Suprapubic skin (tissue), 3 donors: ENCODE measurements around the gene GFM2.

Experiments used
- EP300 ChIP-seq: sonication (generic); formaldehyde crosslinking; IDR thresholded peaks from one replicate; pipeline ENCODE4 v1.6.1; 2017; ENCODE audit warnings: antibody characterized with exemption
- POLR2A ChIP-seq, 2 donors: fragments of 450-650 bp; IDR thresholded peaks; one replicate each; pipeline ENCODE4 v1.6.1; 2017; ENCODE audit warnings: antibody characterized with exemption in 2 of 2, mild to moderate bottlenecking in 2 of 2, moderate library complexity in 2 of 2
- TF ChIP-seq, protein P1 (sequence below), 2 donors: fragments of 200-600 bp in 1 of 2; fragments of 450-650 bp in 1 of 2; sonication (generic) in 1 of 2; IDR thresholded peaks; one replicate each; pipeline ENCODE4 v1.5.1; 2016 to 2019; ENCODE audit warnings: antibody characterized with exemption in 2 of 2, mild to moderate bottlenecking in 1 of 2, moderate library complexity in 1 of 2

DNA sequence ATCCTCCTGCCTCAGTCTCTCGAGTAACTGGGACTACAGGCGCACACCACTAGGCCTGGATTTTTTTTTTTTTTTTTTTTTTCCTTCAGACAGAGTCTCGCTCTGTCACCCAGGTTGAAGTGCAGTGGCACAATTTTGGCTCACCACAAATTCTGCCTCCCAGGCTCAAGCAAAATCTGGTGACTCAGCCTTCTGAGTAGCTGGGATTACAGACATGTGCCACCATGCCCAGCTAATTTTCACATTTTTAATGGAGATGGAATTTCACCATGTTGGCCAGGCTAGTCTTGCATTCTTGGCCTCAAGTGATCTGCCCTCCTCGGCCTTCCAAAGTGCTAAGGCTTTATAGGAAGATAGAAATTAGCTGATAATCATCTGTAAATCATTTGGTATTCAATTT lies 44.0 kb upstream of the GFM2 start:
- TF ChIP-seq, protein P1, sequence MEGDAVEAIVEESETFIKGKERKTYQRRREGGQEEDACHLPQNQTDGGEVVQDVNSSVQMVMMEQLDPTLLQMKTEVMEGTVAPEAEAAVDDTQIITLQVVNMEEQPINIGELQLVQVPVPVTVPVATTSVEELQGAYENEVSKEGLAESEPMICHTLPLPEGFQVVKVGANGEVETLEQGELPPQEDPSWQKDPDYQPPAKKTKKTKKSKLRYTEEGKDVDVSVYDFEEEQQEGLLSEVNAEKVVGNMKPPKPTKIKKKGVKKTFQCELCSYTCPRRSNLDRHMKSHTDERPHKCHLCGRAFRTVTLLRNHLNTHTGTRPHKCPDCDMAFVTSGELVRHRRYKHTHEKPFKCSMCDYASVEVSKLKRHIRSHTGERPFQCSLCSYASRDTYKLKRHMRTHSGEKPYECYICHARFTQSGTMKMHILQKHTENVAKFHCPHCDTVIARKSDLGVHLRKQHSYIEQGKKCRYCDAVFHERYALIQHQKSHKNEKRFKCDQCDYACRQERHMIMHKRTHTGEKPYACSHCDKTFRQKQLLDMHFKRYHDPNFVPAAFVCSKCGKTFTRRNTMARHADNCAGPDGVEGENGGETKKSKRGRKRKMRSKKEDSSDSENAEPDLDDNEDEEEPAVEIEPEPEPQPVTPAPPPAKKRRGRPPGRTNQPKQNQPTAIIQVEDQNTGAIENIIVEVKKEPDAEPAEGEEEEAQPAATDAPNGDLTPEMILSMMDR (IDR thresholded peaks at IDR 0.05): no peak
- no peak for TF ChIP-seq EP300
- TF ChIP-seq POLR2A (IDR thresholded peaks at IDR 0.05): no peak
